ENCODE results near the gene ARSB.

- TF ChIP-seq CTCF (IDR thresholded peaks at IDR 0.05; ENCODE audit: low read length) = no peak
- no peak for TF ChIP-seq EZH2 (IDR thresholded peaks at IDR 0.05; ENCODE audit: borderline replicate concordance, low read length)
Observed at GRCh38 chr5:78995521-78996007, 10.5 kb upstream of the ARSB start.

Data from OCI-LY1 (cell line).